GM18951 (cell line): ENCODE results near the gene CD81.
"Not testable (repeated sequence)": the region's sequence is repeated elsewhere in the genome, so short reads cannot be mapped to it uniquely, and the experiment has no call there.

Source experiments
- POLR2A ChIP-seq: IDR thresholded peaks from 4 replicates; pipeline ENCODE4 v1.6.1; 2011; ENCODE audit warnings: mild to moderate bottlenecking; ENCODE audit not compliant: insufficient read length, insufficient read depth; ENCODE audit errors: extremely low read depth
- in situ Hi-C: fragments of 300-500 bp; cut with MboI; formaldehyde crosslinking; loops from one replicate; pipeline ENCODE4 v1.12.0; 2022; ENCODE audit warnings: low sequenced_read_pairs, mixed read lengths, inconsistent platforms; ENCODE audit not compliant: unreplicated experiment

CD81 gene

DNA sequence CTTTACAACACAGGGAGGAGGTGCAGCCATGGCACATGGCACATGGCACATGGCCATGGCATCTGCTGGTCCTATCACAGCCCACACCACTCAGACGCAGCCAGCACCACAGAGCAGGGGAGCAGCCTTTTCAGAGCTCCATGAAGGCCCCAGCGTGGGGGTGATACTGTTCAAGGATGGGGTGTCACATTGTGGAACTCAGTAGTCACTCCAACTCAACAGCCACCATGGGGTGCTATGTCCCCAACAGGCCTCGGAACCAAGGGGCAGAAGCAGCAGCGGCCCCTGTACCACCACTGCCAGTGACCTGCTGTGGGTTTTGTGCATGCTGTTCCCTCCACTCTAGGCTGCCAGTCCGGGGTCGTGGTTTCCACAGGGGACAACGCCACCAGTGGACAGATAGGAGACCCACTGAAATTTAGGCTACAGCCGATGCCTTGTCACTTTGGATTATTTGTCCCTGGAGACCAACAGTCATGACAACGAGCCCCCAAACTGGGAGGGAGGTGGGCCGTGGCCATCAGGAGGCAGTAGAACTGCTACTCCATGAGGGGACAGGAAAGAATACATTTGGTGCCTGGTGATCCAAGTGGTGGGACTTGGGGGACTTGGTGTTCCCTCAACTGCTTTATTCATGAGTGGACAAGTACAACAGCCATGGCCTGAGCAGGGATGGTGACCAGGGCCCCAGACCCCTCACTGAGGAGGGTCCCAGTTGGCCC lies 30.4 kb upstream of the CD81 start:
- no peak for TF ChIP-seq POLR2A
- in situ Hi-C loops, result no loop called here

- TF ChIP-seq POLR2A, result no peak
- in situ Hi-C loops, result no loop called here
These were observed 29.7 kb upstream of the CD81 start for GRCh38 chr11:2347308-2347830.

GRCh38 chr11:2348986-2349385 lies 28.1 kb upstream of the CD81 start:
- in situ Hi-C loops, result no loop called here
- no peak for TF ChIP-seq POLR2A

- in situ Hi-C loops, result no loop called here
- no peak for TF ChIP-seq POLR2A
These were observed 25.4 kb upstream of the CD81 start for GRCh38 chr11:2351701-2352100.

DNA sequence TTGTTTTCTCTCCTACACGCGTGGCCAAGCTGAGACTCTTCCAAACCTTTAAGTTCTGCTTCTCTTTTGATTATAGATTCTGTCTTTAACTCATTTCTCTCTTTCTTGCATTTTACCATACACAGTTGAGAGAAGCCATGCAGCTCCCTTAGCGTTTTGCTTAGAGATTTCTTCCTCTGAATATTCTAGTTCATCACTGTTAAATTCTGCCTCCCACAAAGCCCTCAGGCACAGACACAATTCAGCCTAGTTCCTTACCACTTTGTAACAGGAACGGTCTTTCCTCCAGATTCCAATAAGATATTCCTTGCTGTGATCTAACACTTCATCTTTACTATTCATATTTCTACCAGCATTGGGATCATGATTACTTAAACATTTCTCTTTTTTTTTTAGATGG lies 24.7 kb upstream of the CD81 start:
- in situ Hi-C loops, result no loop called here

GRCh38 chr11:2355000-2355644 lies 22.0 kb upstream of the CD81 start:
- in situ Hi-C loops, result no loop called here
- no peak for TF ChIP-seq POLR2A

More for the DNA sequence above, 24.7 kb upstream of the CD81 start:
- no peak for TF ChIP-seq POLR2A

DNA sequence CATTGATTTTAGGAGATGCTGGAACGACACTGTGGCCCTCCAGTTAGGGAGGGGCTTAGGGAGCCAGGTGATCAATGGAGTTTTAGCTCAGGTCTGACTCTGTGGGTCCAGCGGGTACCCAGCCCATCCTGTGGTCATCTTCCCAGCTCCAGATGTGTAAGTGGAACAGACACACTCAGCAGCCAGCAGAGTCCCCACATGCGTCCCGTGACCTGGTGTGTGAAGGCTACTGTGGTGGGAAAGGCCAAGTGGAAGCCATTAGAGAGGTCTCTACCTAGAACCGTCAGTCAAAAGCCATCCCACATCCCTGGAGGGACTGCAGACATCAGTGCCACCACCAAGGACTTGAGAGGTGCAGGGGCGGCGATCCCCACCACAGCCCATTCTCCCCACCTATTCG lies 19.9 kb upstream of the CD81 start:
- no peak for TF ChIP-seq POLR2A

DNA sequence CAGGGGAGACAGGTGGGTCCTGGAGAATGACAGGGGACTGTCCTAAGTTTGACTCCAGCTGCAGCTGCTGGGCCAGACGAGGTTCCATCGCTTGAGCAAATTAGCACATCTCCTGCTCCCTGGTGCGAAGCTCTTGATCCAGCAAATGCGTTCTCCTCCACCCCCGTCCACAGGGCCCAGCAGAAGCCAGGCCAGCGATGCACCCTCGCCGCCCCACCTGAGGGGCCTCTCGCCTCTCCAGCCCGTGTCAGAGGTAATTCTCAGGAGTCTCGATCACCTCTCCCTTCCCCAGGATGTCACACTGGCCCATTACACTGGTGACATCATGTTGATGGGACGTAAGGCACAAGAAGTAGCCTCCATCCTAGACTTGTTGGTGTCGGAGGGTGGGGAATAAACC lies 19.5 kb upstream of the CD81 start:
- in situ Hi-C loops, result not testable (repeated sequence)

More for the DNA sequence above, 19.9 kb upstream of the CD81 start:
- in situ Hi-C loops, result no loop called here

DNA sequence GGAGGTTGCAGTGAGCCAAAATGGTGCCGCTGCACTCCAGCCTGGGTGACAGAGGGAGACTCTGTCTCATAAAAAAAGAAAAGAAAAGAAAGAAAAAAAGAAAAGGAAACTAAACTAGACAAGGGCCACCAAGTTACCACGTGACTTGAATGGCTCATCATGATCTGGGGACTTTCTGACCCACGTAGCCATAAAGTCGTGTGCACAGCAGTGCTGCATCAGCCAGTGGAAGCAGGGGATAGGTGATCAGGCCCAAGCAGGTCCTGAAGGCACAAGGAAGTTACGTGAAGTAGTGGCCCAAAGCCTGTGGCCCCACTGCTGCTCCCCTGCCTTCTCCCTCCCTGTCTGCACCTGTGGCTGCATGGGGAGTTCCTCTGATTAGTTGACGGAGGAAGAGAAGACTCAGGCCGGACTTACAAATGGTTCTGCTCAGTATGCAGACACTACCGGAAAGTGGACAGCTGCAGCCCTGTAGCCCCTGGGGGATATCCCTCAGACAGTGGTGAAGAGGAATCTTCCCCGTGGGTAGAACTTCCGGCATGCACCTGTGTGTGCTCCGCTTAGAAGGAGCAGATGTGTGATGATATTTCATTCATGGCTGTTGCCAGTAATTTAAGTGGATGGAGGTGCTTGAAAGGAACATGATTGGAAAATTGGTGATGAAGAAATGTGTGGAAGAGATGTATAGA lies 18.2 kb upstream of the CD81 start:
- no peak for TF ChIP-seq POLR2A
- in situ Hi-C loops, result no loop called here

DNA sequence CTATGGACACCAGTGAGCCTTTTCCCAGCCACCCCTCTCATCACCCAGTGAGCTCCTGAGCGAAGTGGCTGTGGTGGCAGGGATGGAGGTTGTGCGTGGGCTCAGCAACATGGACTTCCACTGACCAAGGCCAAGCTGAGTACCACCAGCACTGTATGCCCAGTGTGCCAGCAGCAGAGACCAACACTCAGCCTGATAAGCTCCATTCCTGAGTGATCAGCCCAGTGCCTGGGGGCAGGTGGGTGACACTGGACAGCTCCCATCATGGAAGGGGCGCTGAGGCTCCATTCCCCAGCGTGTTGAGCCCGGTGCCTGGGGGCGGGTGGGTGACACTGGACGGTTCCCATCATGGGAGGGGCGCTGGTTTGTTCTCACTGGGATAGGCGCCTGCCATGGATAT lies 17.6 kb upstream of the CD81 start:
- no peak for TF ChIP-seq POLR2A

GRCh38 chr11:2360081-2360642 lies 16.9 kb upstream of the CD81 start:
- in situ Hi-C loops, result no loop called here
- no peak for TF ChIP-seq POLR2A

More for the DNA sequence above, 17.6 kb upstream of the CD81 start:
- in situ Hi-C loops, result no loop called here

DNA sequence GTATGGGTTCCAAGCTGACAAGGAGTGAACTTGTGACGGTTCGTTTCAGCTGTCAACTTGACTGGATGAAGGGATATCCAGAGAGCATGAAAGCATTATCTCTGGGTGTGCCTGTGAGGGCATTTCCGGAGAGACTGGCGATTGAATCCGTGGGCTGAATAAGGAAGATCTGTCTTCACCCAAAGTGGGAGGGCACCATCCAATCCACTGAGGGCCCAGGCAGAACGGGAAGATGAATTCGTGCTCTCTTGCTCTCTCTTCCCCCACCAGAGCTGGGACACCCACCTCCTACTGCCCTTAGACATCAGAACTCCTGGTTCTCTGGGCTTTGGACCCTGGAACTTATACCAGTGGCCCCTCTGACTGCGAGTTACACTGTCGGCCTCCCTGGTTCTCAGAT lies 15.5 kb upstream of the CD81 start:
- no peak for TF ChIP-seq POLR2A

DNA sequence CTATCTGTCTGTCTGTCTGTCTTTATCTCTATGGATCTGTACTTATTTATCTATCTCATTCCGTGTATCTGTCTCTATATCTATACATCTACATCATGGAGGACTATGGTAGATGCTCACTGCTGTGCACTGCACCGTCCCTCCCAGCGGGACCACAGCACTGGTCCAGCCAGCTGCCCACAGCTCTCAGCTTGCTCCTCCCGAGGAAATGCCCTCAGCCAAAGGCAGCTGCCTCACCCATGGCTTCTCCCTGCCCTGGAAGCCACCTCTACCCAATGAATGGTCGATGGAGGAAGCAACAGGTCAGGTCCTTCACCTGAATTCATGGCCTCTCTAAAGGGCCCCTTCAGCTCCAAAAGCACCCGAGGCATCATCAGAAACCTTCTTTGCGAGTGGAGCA lies 14.7 kb upstream of the CD81 start:
- no peak for TF ChIP-seq POLR2A
- in situ Hi-C loops, result no loop called here

More for the DNA sequence above, 15.5 kb upstream of the CD81 start:
- in situ Hi-C loops, result no loop called here
